HG03139 (cell line): ENCODE results near the gene TPCN1.
"Not testable (repeated sequence)": the region's sequence is repeated elsewhere in the genome, so short reads cannot be mapped to it uniquely, and the experiment has no call there.

Source experiments
- ATAC-seq: cut with Tn5 transposase; IDR thresholded peaks from one replicate; pipeline ENCODE4 v1.9.1; 2021; ENCODE audit not compliant: unreplicated experiment

Gene TPCN1

GRCh38 chr12:113196582-113196981, 24.7 kb upstream of the TPCN1 start:
- ATAC-seq: no peak

GRCh38 chr12:113196990-113197389, 24.3 kb upstream of the TPCN1 start:
- ATAC-seq: peak; percentile 71

- no peak for ATAC-seq
These were observed 23.7 kb upstream of the TPCN1 start for GRCh38 chr12:113197518-113198077.

- no peak for ATAC-seq
These were observed 23.0 kb upstream of the TPCN1 start for GRCh38 chr12:113198296-113198695.

- ATAC-seq: no peak
These were observed 21.1 kb upstream of the TPCN1 start for GRCh38 chr12:113200021-113200797.

GRCh38 chr12:113201187-113202177, 19.8 kb upstream of the TPCN1 start:
- no peak for ATAC-seq

GRCh38 chr12:113202300-113203075, 18.8 kb upstream of the TPCN1 start:
- ATAC-seq: no peak

GRCh38 chr12:113203852-113204760, 17.2 kb upstream of the TPCN1 start:
- no peak for ATAC-seq

- no peak for ATAC-seq
These were observed 16.5 kb upstream of the TPCN1 start for GRCh38 chr12:113204804-113205203.

GRCh38 chr12:113206802-113207201, 14.5 kb upstream of the TPCN1 start:
- ATAC-seq: not testable (repeated sequence)

- peak; percentile 2 for ATAC-seq
These were observed 13.6 kb upstream of the TPCN1 start for GRCh38 chr12:113207613-113208040.

GRCh38 chr12:113208041-113208934, 13.0 kb upstream of the TPCN1 start:
- ATAC-seq: peak; percentile 64

GRCh38 chr12:113211160-113211559, 10.1 kb upstream of the TPCN1 start:
- ATAC-seq: no peak

- no peak for ATAC-seq
These were observed 6.3 kb upstream of the TPCN1 start for GRCh38 chr12:113214895-113215400.

- ATAC-seq: no peak
These were observed 5.2 kb upstream of the TPCN1 start for GRCh38 chr12:113216027-113216426.

- ATAC-seq: no peak
These were observed 577 bp upstream of the TPCN1 start for GRCh38 chr12:113220593-113221180.

GRCh38 chr12:113221997-113222729, 899 bp downstream of the TPCN1 start:
- ATAC-seq: no peak
